ENCODE results near the gene RUSC1. TPM values are rescaled to one million over a fixed set of nuclear protein-coding genes. Genes with fewer than 3 reads are reported as not detected.

RUSC1 gene
- polyA plus RNA-seq (2013), result 45.7 and 48.3 TPM in 2 replicates

GRCh38 chr1:155320661-155321617, at the start of gene RUSC1:
TSS of gene RUSC1 (plus strand) at chr1:155320894. CDS start at chr1:155321774, 880 bp downstream.
- Histone ChIP-seq H2AK5ac (ENCODE audit: low read length) (no peak within 1 kb of the TSS), H3K4me3 (ENCODE audit: low read depth, low read length) (no peak within 1 kb of the TSS), H3K14ac (ENCODE audit: low read length) (no peak within 1 kb of the TSS), H3K4me1 (ENCODE audit: control insufficient read depth in 1 of 2, insufficient read depth in 2 of 2, low read length in 2 of 2) (peaks cover 6 to 20% of the 10 kb centered on the region in 2 experiments), H2BK120ac (ENCODE audit: insufficient read depth, low read length, poor library complexity) (no peak within 1 kb of the TSS), H3K9me3 (ENCODE audit: insufficient read depth, low read depth, low read length) (no peaks in the 10 kb centered on the region), H4K91ac (ENCODE audit: low read depth, low read length) (no peak within 1 kb of the TSS), H3K79me1 (ENCODE audit: low read length) (peaks cover 18% of the 10 kb centered on the region), H2AFZ (ENCODE audit: insufficient read depth, low read length, poor library complexity) (no peak within 1 kb of the TSS), H4K8ac (ENCODE audit: low read depth, low read length) (no peak within 1 kb of the TSS), H3K4ac (ENCODE audit: low read depth, low read length) (no peak within 1 kb of the TSS), H2BK12ac (ENCODE audit: low read length) (no peak within 1 kb of the TSS), H3K27ac (ENCODE audit: low read depth, low read length) (no peak within 1 kb of the TSS), H3K4me2 (ENCODE audit: low read length) (peak within 1 kb of the TSS; percentile 42), H3K79me2 (ENCODE audit: control insufficient read depth, insufficient read depth, low read length, poor library complexity) (peaks cover 14% of the 10 kb centered on the region), H3K9ac (ENCODE audit: low read length) (no peak within 1 kb of the TSS), H4K12ac (ENCODE audit: low read depth, low read length) (no peak within 1 kb of the TSS), H2BK5ac (ENCODE audit: low read depth, low read length, poor library complexity) (no peak within 1 kb of the TSS), H3K23ac (ENCODE audit: low read length) (no peak within 1 kb of the TSS), H3K18ac (ENCODE audit: low read length) (no peak within 1 kb of the TSS), H3K27me3 (ENCODE audit: insufficient read depth, low read length) (no peaks in the 10 kb centered on the region), H3K36me3 (ENCODE audit: control insufficient read depth in 1 of 2, insufficient read depth in 2 of 2, low read length in 2 of 2) (peaks cover 37 to 45% of the 10 kb centered on the region in 2 experiments)
- peak; percentile 31 to 59 for DNase-seq
- no CpG with 5 or more reads among the region's 51 CpGs for WGBS (ENCODE audit: extremely low coverage, insufficient coverage, insufficient read length)

GRCh38 chr1:155272466-155273342, 48.0 kb upstream of the RUSC1 start:
- peak overlapping the region; percentile 87 for H3K14ac ChIP-seq (ENCODE audit: low read length)
- H4K8ac ChIP-seq (ENCODE audit: low read depth, low read length), result peak overlapping the region; percentile 83
- H2BK5ac ChIP-seq (ENCODE audit: low read depth, low read length, poor library complexity), result peak overlapping the region; percentile 70
- peak overlapping the region; percentile 52 for H3K23ac ChIP-seq (ENCODE audit: low read length)
- peaks cover 13% of the 10 kb centered on the region for H3K79me1 ChIP-seq (ENCODE audit: low read length)
- no CpG with 5 or more reads among the region's 44 CpGs for WGBS (ENCODE audit: extremely low coverage, insufficient coverage, insufficient read length)
- peak overlapping the region; percentile 67 for H2BK120ac ChIP-seq (ENCODE audit: insufficient read depth, low read length, poor library complexity)
- peak overlapping the region; percentile 70 for H3K18ac ChIP-seq (ENCODE audit: low read length)
- peaks cover 7 to 10% of the 10 kb centered on the region in 2 experiments for H3K4me1 ChIP-seq (ENCODE audit: control insufficient read depth in 1 of 2, insufficient read depth in 2 of 2, low read length in 2 of 2)
- H3K27me3 ChIP-seq (ENCODE audit: insufficient read depth, low read length), result no peaks in the 10 kb centered on the region
- H3K27ac ChIP-seq (ENCODE audit: low read depth, low read length), result peak overlapping the region; percentile 89
- peaks cover 24 to 31% of the 10 kb centered on the region in 2 experiments for H3K36me3 ChIP-seq (ENCODE audit: control insufficient read depth in 1 of 2, insufficient read depth in 2 of 2, low read length in 2 of 2)
- H2AFZ ChIP-seq (ENCODE audit: insufficient read depth, low read length, poor library complexity), result peak overlapping the region; percentile 53
- H3K9me3 ChIP-seq (ENCODE audit: insufficient read depth, low read depth, low read length), result no peaks in the 10 kb centered on the region
- peak; percentile 38 to 68 for DNase-seq
- no peak overlapping the region for H2AK5ac ChIP-seq (ENCODE audit: low read length)
- peak overlapping the region; percentile 93 for H3K9ac ChIP-seq (ENCODE audit: low read length)
- peak overlapping the region; percentile 89 for H3K4ac ChIP-seq (ENCODE audit: low read depth, low read length)
- H4K91ac ChIP-seq (ENCODE audit: low read depth, low read length), result peak overlapping the region; percentile 79
- H2BK12ac ChIP-seq (ENCODE audit: low read length), result no peak overlapping the region
- H4K12ac ChIP-seq (ENCODE audit: low read depth, low read length), result peak overlapping the region; percentile 59
- peak overlapping the region; percentile 89 for H3K4me3 ChIP-seq (ENCODE audit: low read depth, low read length)
- H3K4me2 ChIP-seq (ENCODE audit: low read length), result peak overlapping the region; percentile 90
- H3K79me2 ChIP-seq (ENCODE audit: control insufficient read depth, insufficient read depth, low read length, poor library complexity), result peaks cover 10% of the 10 kb centered on the region

GRCh38 chr1:155273343-155274245, 47.1 kb upstream of the RUSC1 start, which contains the start of gene CLK2:
TSS of gene CLK2 (minus strand) at chr1:155273504. CDS start at chr1:155270977, 2,527 bp downstream.
- H4K12ac ChIP-seq (ENCODE audit: low read depth, low read length), result peak within 1 kb of the TSS; percentile 83
- peak within 1 kb of the TSS; percentile 89 for H3K27ac ChIP-seq (ENCODE audit: low read depth, low read length)
- H3K4me1 ChIP-seq (ENCODE audit: control insufficient read depth in 1 of 2, insufficient read depth in 2 of 2, low read length in 2 of 2), result peaks cover 13 to 18% of the 10 kb centered on the region in 2 experiments
- no CpG with 5 or more reads among the region's 61 CpGs for WGBS (ENCODE audit: extremely low coverage, insufficient coverage, insufficient read length)
- peaks cover 13% of the 10 kb centered on the region for H3K79me1 ChIP-seq (ENCODE audit: low read length)
- H3K36me3 ChIP-seq (ENCODE audit: control insufficient read depth in 1 of 2, insufficient read depth in 2 of 2, low read length in 2 of 2), result peaks cover 15 to 22% of the 10 kb centered on the region in 2 experiments
- peak; percentile 95 to 96 for DNase-seq
- H3K9ac ChIP-seq (ENCODE audit: low read length), result peak within 1 kb of the TSS; percentile 93
- H3K23ac ChIP-seq (ENCODE audit: low read length), result peak within 1 kb of the TSS; percentile 52
- H3K4me3 ChIP-seq (ENCODE audit: low read depth, low read length), result peak within 1 kb of the TSS; percentile 89
- H2AK5ac ChIP-seq (ENCODE audit: low read length), result no peak within 1 kb of the TSS
- peak within 1 kb of the TSS; percentile 53 for H2AFZ ChIP-seq (ENCODE audit: insufficient read depth, low read length, poor library complexity)
- H2BK5ac ChIP-seq (ENCODE audit: low read depth, low read length, poor library complexity), result peak within 1 kb of the TSS; percentile 70
- peak within 1 kb of the TSS; percentile 89 for H3K4ac ChIP-seq (ENCODE audit: low read depth, low read length)
- H4K8ac ChIP-seq (ENCODE audit: low read depth, low read length), result peak within 1 kb of the TSS; percentile 83
- no peaks in the 10 kb centered on the region for H3K27me3 ChIP-seq (ENCODE audit: insufficient read depth, low read length)
- peak within 1 kb of the TSS; percentile 87 for H3K14ac ChIP-seq (ENCODE audit: low read length)
- peak within 1 kb of the TSS; percentile 79 for H4K91ac ChIP-seq (ENCODE audit: low read depth, low read length)
- H3K4me2 ChIP-seq (ENCODE audit: low read length), result peak within 1 kb of the TSS; percentile 90
- no peak within 1 kb of the TSS for H2BK12ac ChIP-seq (ENCODE audit: low read length)
- peak within 1 kb of the TSS; percentile 67 for H2BK120ac ChIP-seq (ENCODE audit: insufficient read depth, low read length, poor library complexity)
- peak within 1 kb of the TSS; percentile 70 for H3K18ac ChIP-seq (ENCODE audit: low read length)
- H3K9me3 ChIP-seq (ENCODE audit: insufficient read depth, low read depth, low read length), result no peaks in the 10 kb centered on the region
- peaks cover 10% of the 10 kb centered on the region for H3K79me2 ChIP-seq (ENCODE audit: control insufficient read depth, insufficient read depth, low read length, poor library complexity)

Data from trophoblast cell (in vitro differentiated cells and primary cell).